HCT116 (cell line): ENCODE results near the gene SMAD7. TPM values are rescaled to one million over a fixed set of nuclear protein-coding genes. Genes with fewer than 3 reads are reported as not detected.

Experiments used
- ATAC-seq: fragments of 200-7000 bp; cut with Tn5 transposase; 2 replicates; pipeline ENCODE4 v1.9.1; 2020; ENCODE audit warnings: mild to moderate bottlenecking, moderate library complexity
- BruUV-seq: library from RNA; stranded (reverse); fragments of 400-500 nt; replicated peaks from 2 replicates; lab custom pipeline; 2021; lab: Mats Ljungman, UMichigan
- CTCF ChIA-PET: fragments of 300-600 bp; sonication (Branson Sonifier 250); formaldehyde crosslinking; loops from one replicate; lab custom pipeline; 2021; ENCODE audit warnings: antibody characterized with exemption; lab: Charles Lee
- POLR2A ChIA-PET: fragments of 300-600, 350-600 bp; sonication (Branson Sonifier 250); formaldehyde crosslinking; loops from one replicate; lab custom pipeline; 2021; ENCODE audit warnings: antibody characterized with exemption; lab: Charles Lee
- RAD21 ChIA-PET, 2 experiments: fragments of 300-600 bp; sonication (Branson Sonifier 250); formaldehyde crosslinking; loops; one replicate each; lab custom pipeline; 2023; ENCODE audit warnings: low total read pairs in 2 of 2; ENCODE audit not compliant: uncharacterized antibody in 2 of 2, unreplicated experiment in 2 of 2, low non-redundant PET in 1 of 2; lab: Charles Lee
- DNase-seq: peaks from one replicate; pipeline ENCODE4 v3.0.0-alpha.2; 2010; ENCODE audit warnings: low read depth, low spot score
- H2AFZ ChIP-seq: fragments of 200-600 bp; shearing (Covaris generic), sonication (generic); 2 replicates; pipeline ENCODE4 v1.6.1; 2017; ENCODE audit warnings: low read depth, mixed run types, mixed read lengths, antibody characterized with exemption, low read length; ENCODE audit not compliant: poor library complexity, severe bottlenecking
- H3K27ac ChIP-seq: 2 replicates; pipeline ENCODE4 v1.5.1; 2012; ENCODE audit warnings: low read depth, low read length
- H3K27me3 ChIP-seq: fragments of 200-600 bp; sonication (generic); 2 replicates; pipeline ENCODE4 v1.6.1; 2016; ENCODE audit warnings: mixed run types, low read length, mixed read lengths; ENCODE audit not compliant: insufficient read depth
- H3K36me3 ChIP-seq, 2 experiments: fragments of 200-500 bp in 1 of 2; fragments of 200-600 bp in 1 of 2; sonication (Bioruptor generic) in 1 of 2; sonication (generic) in 1 of 2; 2 replicates each; pipeline versions ENCODE4 v1.5.1 to v1.6.1; 2014 to 2016; ENCODE audit warnings: low read length in 2 of 2, inconsistent platforms in 1 of 2, mixed read lengths in 1 of 2, mixed run types in 1 of 2; ENCODE audit not compliant: insufficient read depth in 2 of 2, control insufficient read depth in 1 of 2
- H3K4me1 ChIP-seq, 2 experiments: fragments of 200-600 bp in 1 of 2; sonication (generic) in 1 of 2; 2 replicates each; pipeline versions ENCODE4 v1.5.1 to v1.6.1; 2012 to 2017; ENCODE audit warnings: low read length in 2 of 2, inconsistent platforms in 1 of 2, mild to moderate bottlenecking in 1 of 2, mixed read lengths in 1 of 2, mixed run types in 1 of 2, moderate library complexity in 1 of 2; ENCODE audit not compliant: insufficient read depth in 2 of 2, control insufficient read depth in 1 of 2
- H3K4me2 ChIP-seq: fragments of 200-600 bp; sonication (generic); 2 replicates; pipeline ENCODE4 v1.6.1; 2017; ENCODE audit warnings: mixed run types, low read length, mixed read lengths
- H3K4me3 ChIP-seq, 2 experiments: fragments of 200-600 bp in 1 of 2; sonication (generic) in 1 of 2; replicated peaks in 1 of 2; 2 replicates each; pipeline ENCODE4 v1.5.1; 2011 to 2016; ENCODE audit warnings: low read length in 2 of 2, control low read depth in 1 of 2, low read depth in 1 of 2, mild to moderate bottlenecking in 1 of 2, mixed read lengths in 1 of 2, mixed run types in 1 of 2
- H3K79me2 ChIP-seq: fragments of 200-600 bp; sonication (generic); 2 replicates; pipeline ENCODE4 v1.6.1; 2017; ENCODE audit warnings: mild to moderate bottlenecking, mixed run types, low read length, moderate library complexity, mixed read lengths; ENCODE audit not compliant: insufficient read depth
- H3K9ac ChIP-seq: fragments of 200-600 bp; sonication (generic); 2 replicates; pipeline ENCODE4 v1.6.1; 2016; ENCODE audit warnings: low read length, mixed read lengths
- H3K9me2 ChIP-seq: fragments of 200-600 bp; sonication (generic), shearing (Covaris generic); 2 replicates; pipeline ENCODE4 v1.6.1; 2017; ENCODE audit warnings: mixed run types, mild to moderate bottlenecking, moderate library complexity; ENCODE audit not compliant: insufficient read depth
- H3K9me3 ChIP-seq, 2 experiments: fragments of 200-500 bp in 1 of 2; fragments of 200-600 bp in 1 of 2; sonication (Bioruptor generic) in 1 of 2; sonication (generic) in 1 of 2; 2 replicates each; pipeline ENCODE4 v1.6.1; 2014 to 2017; ENCODE audit warnings: low read length in 2 of 2, mixed read lengths in 2 of 2, inconsistent platforms in 1 of 2, low read depth in 1 of 2, mild to moderate bottlenecking in 1 of 2, mixed run types in 1 of 2, moderate library complexity in 1 of 2; ENCODE audit not compliant: control insufficient read depth in 1 of 2, insufficient read depth in 1 of 2
- H4K20me1 ChIP-seq: fragments of 200-600 bp; sonication (generic), shearing (Covaris generic); 2 replicates; pipeline ENCODE4 v1.6.1; 2017; ENCODE audit warnings: mixed run types, mild to moderate bottlenecking, moderate library complexity; ENCODE audit not compliant: insufficient read depth
- ATF3 ChIP-seq: IDR thresholded peaks from 2 replicates; pipeline ENCODE4 v1.6.1; 2012
- CBX3 ChIP-seq: IDR thresholded peaks from 2 replicates; pipeline ENCODE4 v1.6.1; 2012; ENCODE audit warnings: low read depth
- CEBPB ChIP-seq: IDR thresholded peaks from 2 replicates; pipeline ENCODE4 v1.6.1; 2012; ENCODE audit warnings: low read depth
- EZH2 ChIP-seq: fragments of 200-600 bp; sonication (generic); IDR thresholded peaks from 2 replicates; pipeline ENCODE4 v1.6.1; 2017; ENCODE audit warnings: antibody characterized with exemption, mixed run types
- EZH2phosphoT487 ChIP-seq: fragments of 200-600 bp; IDR thresholded peaks from 2 replicates; pipeline ENCODE4 v1.6.1; 2018; ENCODE audit warnings: antibody characterized with exemption, borderline replicate concordance
- FOSL1 ChIP-seq: IDR thresholded peaks from 2 replicates; pipeline ENCODE4 v1.6.1; 2012; ENCODE audit warnings: low read depth
- POLR2A ChIP-seq: IDR thresholded peaks from 2 replicates; pipeline ENCODE4 v1.7.0; 2011; ENCODE audit warnings: borderline replicate concordance; ENCODE audit not compliant: insufficient read depth, insufficient read length; ENCODE audit errors: extremely low read depth
- POLR2AphosphoS5 ChIP-seq: IDR thresholded peaks from 2 replicates; pipeline ENCODE4 v1.6.1; 2011; ENCODE audit warnings: mild to moderate bottlenecking, low read depth, low read length, moderate library complexity
- SP1 ChIP-seq: IDR thresholded peaks from 2 replicates; pipeline ENCODE4 v1.6.1; 2012; ENCODE audit warnings: low read depth
- SRF ChIP-seq: IDR thresholded peaks from 2 replicates; pipeline ENCODE4 v1.6.1; 2012; ENCODE audit warnings: low read depth
- YY1 ChIP-seq: IDR thresholded peaks from 2 replicates; pipeline ENCODE4 v1.6.1; 2011; ENCODE audit warnings: low read length, low read depth, moderate library complexity, mild to moderate bottlenecking; ENCODE audit not compliant: insufficient replicate concordance; ENCODE audit errors: extremely low read depth
- ZNF274 ChIP-seq: fragments of 200-500 bp; sonication (Bioruptor generic); IDR thresholded peaks from 2 replicates; pipeline ENCODE4 v1.6.1; 2014; ENCODE audit warnings: mild to moderate bottlenecking, low read depth, low read length, inconsistent platforms
- intact Hi-C: fragments of 100-400 bp; cut with micrococcal nuclease; formaldehyde crosslinking; loops from 2 replicates; pipeline ENCODE4 v1.10.0; 2022
- total RNA-seq: library from RNA; stranded (reverse); gene quantifications from one replicate; pipeline ENCODE4 v1.2.1, GENCODE V29; 2021; ENCODE audit not compliant: unreplicated experiment
- TF ChIP-seq, protein P1 (sequence below): IDR thresholded peaks from 2 replicates; pipeline ENCODE4 v1.6.1; 2012
- TF ChIP-seq, protein P2 (sequence below): IDR thresholded peaks from 2 replicates; pipeline ENCODE4 v1.6.1; 2012; ENCODE audit warnings: low read depth

Gene SMAD7
- total RNA-seq, 1 experiment from 2014 or later: 7.2 TPM

DNA sequence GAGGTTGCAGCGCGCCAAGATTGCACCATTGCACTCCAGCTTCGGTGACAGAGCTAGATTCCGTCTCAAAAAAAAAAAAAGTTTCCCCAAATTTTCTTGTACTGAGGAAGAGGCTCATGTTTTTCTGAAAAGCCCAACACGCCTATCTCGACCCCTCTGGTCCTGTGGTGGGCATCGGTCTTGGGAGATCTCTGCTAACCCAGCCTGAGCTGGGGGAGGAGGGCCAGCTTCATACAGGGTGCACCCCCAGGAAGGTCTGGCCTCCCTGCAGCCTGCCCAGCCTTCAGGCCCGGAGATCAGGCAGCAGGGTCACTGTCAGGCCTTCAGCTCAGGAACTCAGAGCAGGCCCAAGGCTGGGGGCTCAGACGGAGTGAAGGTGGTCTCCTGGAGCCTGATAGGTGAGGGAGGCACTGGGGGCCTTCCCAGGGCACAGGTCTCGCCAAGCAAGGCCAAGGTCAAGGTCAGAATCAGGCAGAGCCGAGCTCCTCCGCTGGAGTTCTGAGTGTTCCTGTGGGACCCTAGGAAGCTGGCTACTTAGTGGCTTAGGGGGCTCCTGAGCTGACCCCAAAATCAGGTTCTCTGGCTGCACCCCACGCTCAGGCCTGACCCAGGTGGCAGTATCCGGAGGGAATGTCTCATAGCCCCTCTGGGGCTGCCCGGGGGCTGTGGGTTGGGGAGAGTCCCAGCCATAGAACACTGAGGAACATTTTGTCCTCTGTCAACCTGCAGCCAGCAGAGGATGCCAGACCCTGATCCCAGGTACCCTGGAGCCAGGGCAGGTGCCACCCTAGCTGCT, 37.9 kb upstream of the SMAD7 start (continued):
- TF ChIP-seq ATF3: no peak
- TF ChIP-seq, protein P1, sequence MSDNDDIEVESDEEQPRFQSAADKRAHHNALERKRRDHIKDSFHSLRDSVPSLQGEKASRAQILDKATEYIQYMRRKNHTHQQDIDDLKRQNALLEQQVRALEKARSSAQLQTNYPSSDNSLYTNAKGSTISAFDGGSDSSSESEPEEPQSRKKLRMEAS: no peak
- TF ChIP-seq EZH2: no peak
- no peak for TF ChIP-seq SRF
- no peak for TF ChIP-seq CEBPB
- TF ChIP-seq FOSL1: no peak
- TF ChIP-seq ZNF274: no peak
- no peak for TF ChIP-seq SP1
- no peak for TF ChIP-seq YY1
- no peak for TF ChIP-seq EZH2phosphoT487
- no peak for TF ChIP-seq CBX3
- TF ChIP-seq POLR2A: no peak
- no peak for TF ChIP-seq POLR2AphosphoS5

DNA sequence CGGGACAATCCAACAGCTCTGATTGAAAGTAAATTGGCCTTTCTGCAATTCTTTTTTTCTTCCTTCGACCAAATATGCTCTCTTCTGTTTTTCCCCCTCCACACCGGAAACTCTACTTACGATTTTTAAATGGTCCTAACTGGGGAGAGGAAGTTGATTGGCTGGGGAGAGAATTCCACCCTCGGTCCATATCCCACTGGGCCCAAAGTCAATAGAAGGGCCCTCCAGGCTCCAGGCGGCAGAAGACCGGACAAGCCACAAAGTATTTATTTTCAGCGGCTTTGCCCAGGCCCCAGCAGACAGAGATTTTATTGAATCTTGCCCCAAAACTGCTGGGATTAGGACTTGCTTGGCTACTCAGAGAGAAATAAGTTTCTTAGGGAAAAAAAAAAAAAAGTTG, 37.1 kb upstream of the SMAD7 start:
- no peak for ATAC-seq
- Histone ChIP-seq H2AFZ (no peak overlapping the region), H3K27me3 (no peaks in the 10 kb centered on the region), H3K9me3 (no peaks in the 10 kb centered on the region), H3K9me2 (no peaks in the 10 kb centered on the region), H3K4me2 (no peak overlapping the region), H3K36me3 (no peaks in the 10 kb centered on the region), H3K4me1 (peaks cover 16 to 41% of the 10 kb centered on the region in 2 experiments), H3K9ac (no peak overlapping the region), H4K20me1 (no peaks in the 10 kb centered on the region), H3K27ac (no peak overlapping the region), H3K4me3 (no peak overlapping the region), H3K79me2 (no peaks in the 10 kb centered on the region)
- POLR2A ChIA-PET: no interaction called here
- CTCF ChIA-PET: no interaction called here
- TF ChIP-seq, protein P2, sequence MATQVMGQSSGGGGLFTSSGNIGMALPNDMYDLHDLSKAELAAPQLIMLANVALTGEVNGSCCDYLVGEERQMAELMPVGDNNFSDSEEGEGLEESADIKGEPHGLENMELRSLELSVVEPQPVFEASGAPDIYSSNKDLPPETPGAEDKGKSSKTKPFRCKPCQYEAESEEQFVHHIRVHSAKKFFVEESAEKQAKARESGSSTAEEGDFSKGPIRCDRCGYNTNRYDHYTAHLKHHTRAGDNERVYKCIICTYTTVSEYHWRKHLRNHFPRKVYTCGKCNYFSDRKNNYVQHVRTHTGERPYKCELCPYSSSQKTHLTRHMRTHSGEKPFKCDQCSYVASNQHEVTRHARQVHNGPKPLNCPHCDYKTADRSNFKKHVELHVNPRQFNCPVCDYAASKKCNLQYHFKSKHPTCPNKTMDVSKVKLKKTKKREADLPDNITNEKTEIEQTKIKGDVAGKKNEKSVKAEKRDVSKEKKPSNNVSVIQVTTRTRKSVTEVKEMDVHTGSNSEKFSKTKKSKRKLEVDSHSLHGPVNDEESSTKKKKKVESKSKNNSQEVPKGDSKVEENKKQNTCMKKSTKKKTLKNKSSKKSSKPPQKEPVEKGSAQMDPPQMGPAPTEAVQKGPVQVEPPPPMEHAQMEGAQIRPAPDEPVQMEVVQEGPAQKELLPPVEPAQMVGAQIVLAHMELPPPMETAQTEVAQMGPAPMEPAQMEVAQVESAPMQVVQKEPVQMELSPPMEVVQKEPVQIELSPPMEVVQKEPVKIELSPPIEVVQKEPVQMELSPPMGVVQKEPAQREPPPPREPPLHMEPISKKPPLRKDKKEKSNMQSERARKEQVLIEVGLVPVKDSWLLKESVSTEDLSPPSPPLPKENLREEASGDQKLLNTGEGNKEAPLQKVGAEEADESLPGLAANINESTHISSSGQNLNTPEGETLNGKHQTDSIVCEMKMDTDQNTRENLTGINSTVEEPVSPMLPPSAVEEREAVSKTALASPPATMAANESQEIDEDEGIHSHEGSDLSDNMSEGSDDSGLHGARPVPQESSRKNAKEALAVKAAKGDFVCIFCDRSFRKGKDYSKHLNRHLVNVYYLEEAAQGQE: no peak
- DNase-seq: no peak
- no TSS peak for BruUV-seq
- RAD21 ChIA-PET: no interaction called here
- intact Hi-C loops: no loop called here
